B cell (primary cell): ENCODE data around the gene CNOT6. TPM values are rescaled to one million over a fixed set of nuclear protein-coding genes. Genes with fewer than 3 reads are reported as not detected.

Experiments
- ATAC-seq: fragments of 200-7000 bp; cut with Tn5 transposase; one replicate; pipeline ENCODE4 v1.10.0; 2021; ENCODE audit warnings: low read depth, mild to moderate bottlenecking, moderate number of reproducible peaks, moderate library complexity
- CTCF ChIA-PET: fragments of 350-600 bp; sonication (Branson Sonifier 250); formaldehyde crosslinking; loops from one replicate; lab custom pipeline; 2021; ENCODE audit warnings: antibody characterized with exemption, inconsistent platforms; lab: Charles Lee
- POLR2A ChIA-PET: fragments of 350-600 bp; sonication (Branson Sonifier 250); formaldehyde crosslinking; loops from one replicate; lab custom pipeline; 2021; ENCODE audit warnings: antibody characterized with exemption; lab: Charles Lee
- DNase-seq: peaks from one replicate; pipeline ENCODE4 v3.0.0; 2013
- H2AFZ ChIP-seq: 2 replicates; pipeline ENCODE4 v1.6.1; 2012; ENCODE audit warnings: mild to moderate bottlenecking, low read depth, low read length; ENCODE audit not compliant: insufficient read depth, poor library complexity, severe bottlenecking
- H3K27ac ChIP-seq, 2 donors: 1 replicate in 1 of 2; 2 replicates in 1 of 2; pipeline ENCODE4 v1.5.1; 2012 to 2013; ENCODE audit warnings: low read length in 2 of 2, mild to moderate bottlenecking in 2 of 2, moderate library complexity in 1 of 2
- H3K27me3 ChIP-seq, 4 experiments: fragments of 200-600 bp in 1 of 4; sonication (generic) in 1 of 4; replicated peaks in 1 of 4; 1 replicate in 2 of 4; 2 replicates in 2 of 4; pipeline versions ENCODE4 v1.6.1 to v1.7.0; 2013 to 2016; ENCODE audit warnings: low read length in 3 of 4, mild to moderate bottlenecking in 2 of 4, mixed read lengths in 1 of 4, moderate library complexity in 1 of 4; ENCODE audit not compliant: insufficient read depth in 4 of 4, control insufficient read depth in 3 of 4; ENCODE audit errors: control extremely low read depth in 1 of 4
- H3K36me3 ChIP-seq, 2 experiments: replicated peaks in 1 of 2; 1 replicate in 1 of 2; 2 replicates in 1 of 2; pipeline versions ENCODE4 v1.6.1 to v1.7.1; 2013; ENCODE audit warnings: low read length in 1 of 2; ENCODE audit not compliant: insufficient read depth in 2 of 2, control insufficient read depth in 1 of 2; ENCODE audit errors: control extremely low read depth in 1 of 2, extremely low read depth in 1 of 2
- H3K4me1 ChIP-seq, 2 donors: fragments of 200-600 bp in 1 of 2; sonication (generic) in 1 of 2; 1 replicate in 1 of 2; 2 replicates in 1 of 2; pipeline versions ENCODE4 v1.5.1 to v1.6.1; 2013 to 2017; ENCODE audit warnings: low read length in 2 of 2; ENCODE audit not compliant: control insufficient read depth in 2 of 2, insufficient read depth in 2 of 2
- H3K4me2 ChIP-seq: replicated peaks from 2 replicates; pipeline ENCODE3; 2012; ENCODE audit warnings: mild to moderate bottlenecking, low read depth, low read length; ENCODE audit not compliant: poor library complexity, severe bottlenecking
- H3K4me3 ChIP-seq, 5 experiments: fragments of 200-600 bp in 1 of 5; sonication (generic) in 1 of 5; 1 replicate in 3 of 5; 2 replicates in 2 of 5; pipeline versions ENCODE4 v1.5.1 to v1.7.0; 2011 to 2016; ENCODE audit warnings: low read length in 4 of 5, mild to moderate bottlenecking in 4 of 5, low read depth in 2 of 5, control low read depth in 1 of 5, moderate library complexity in 1 of 5; ENCODE audit not compliant: insufficient read depth in 1 of 5; ENCODE audit errors: control extremely low read depth in 1 of 5, extremely low read depth in 1 of 5
- H3K79me2 ChIP-seq: fragments of 200-600 bp; sonication (generic); one replicate; pipeline ENCODE4 v1.6.0; 2016; ENCODE audit warnings: low read length; ENCODE audit not compliant: control insufficient read depth, insufficient read depth
- H3K9ac ChIP-seq: fragments of 200-600 bp; sonication (generic); 2 replicates; pipeline ENCODE4 v1.6.1; 2017; ENCODE audit warnings: mild to moderate bottlenecking, low read length, moderate library complexity
- H3K9me3 ChIP-seq, 3 donors: one replicate each; pipeline versions ENCODE4 v1.6.1 to v1.7.1; 2013; ENCODE audit warnings: low read length in 2 of 3; ENCODE audit not compliant: control insufficient read depth in 2 of 3, insufficient read depth in 1 of 3; ENCODE audit errors: control extremely low read depth in 1 of 3
- H4K20me1 ChIP-seq: 2 replicates; pipeline ENCODE4 v1.6.0; 2012; ENCODE audit warnings: mild to moderate bottlenecking, low read length; ENCODE audit not compliant: insufficient read depth, control insufficient read depth, poor library complexity, severe bottlenecking
- H3K27ac Mint-ChIP-seq: one replicate; pipeline ENCODE4 v1.8.0; 2021; ENCODE audit warnings: mixed read lengths
- H3K27me3 Mint-ChIP-seq: one replicate; pipeline ENCODE4 v1.8.0; 2021; ENCODE audit warnings: mixed read lengths
- H3K4me1 Mint-ChIP-seq: one replicate; pipeline ENCODE4 v1.8.0; 2021; ENCODE audit warnings: mixed read lengths
- H3K4me3 Mint-ChIP-seq: one replicate; pipeline ENCODE4 v1.8.0; 2021; ENCODE audit warnings: mixed read lengths
- H3K9me3 Mint-ChIP-seq: one replicate; pipeline ENCODE4 v1.8.0; 2022; ENCODE audit warnings: mixed read lengths; ENCODE audit not compliant: insufficient read depth
- EZH2 ChIP-seq: IDR thresholded peaks from 2 replicates; pipeline ENCODE4 v1.6.1; 2012; ENCODE audit warnings: borderline replicate concordance, low read depth, mild to moderate bottlenecking, moderate library complexity, low read length; ENCODE audit not compliant: insufficient read depth, poor library complexity, severe bottlenecking
- WGBS: methylation state at CpG from one replicate; pipeline ENCODE4 v1.1.5; 2013; ENCODE audit warnings: missing lambda C conversion rate; ENCODE audit not compliant: insufficient coverage; 5-methylcytosine and 5-hydroxymethylcytosine counted together
- intact Hi-C: fragments of 100-400 bp; cut with micrococcal nuclease; formaldehyde crosslinking; loops from one replicate; pipeline ENCODE4 v1.10.0; 2022
- polyA plus RNA-seq: library from polyadenylated mRNA; depleted of rRNA; stranded (reverse); fragments of >200 nt; gene quantifications from 2 replicates; pipeline ENCODE4 v1.2.3, GENCODE V29; 2012
- total RNA-seq, 2 donors: library from RNA; stranded (reverse); fragments of 120-200 nt in 1 of 2; gene quantifications; 1 replicate in 1 of 2; 2 replicates in 1 of 2; pipeline versions ENCODE4 v1.2.3 to v1.2.4, GENCODE V29; 2013 to 2022
- TF ChIP-seq, protein P1 (sequence below): fragments of 200-600 bp; IDR thresholded peaks from one replicate; pipeline ENCODE4 v1.8.0; 2022; ENCODE audit warnings: antibody characterized with exemption, mild to moderate bottlenecking

Gene CNOT6
- total and polyA plus RNA-seq, 2 donors (not counting 1 experiment from before 2014, with no cell fraction given): 4.3 to 31.1 TPM

DNA sequence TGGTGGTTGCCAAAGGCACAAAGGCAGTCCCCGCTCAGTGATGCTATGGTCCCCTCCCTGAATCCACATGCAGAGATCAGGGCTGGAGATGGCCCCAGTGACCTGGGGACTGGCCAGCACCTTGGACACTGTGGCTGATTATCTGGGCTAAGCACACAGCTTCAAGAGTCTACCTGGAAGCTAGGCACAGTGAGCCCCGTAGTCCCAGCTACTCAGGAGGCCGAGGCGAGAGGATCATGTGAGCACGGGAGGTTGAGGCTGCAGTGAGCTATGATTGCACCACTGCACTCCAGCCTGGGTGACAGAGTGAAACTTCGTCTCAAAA, 105.4 kb downstream of the CNOT6 start:
- H3K9me3 Mint-ChIP-seq: no peaks in the 10 kb centered on the region
- WGBS: 92% methylated on average over 6 of the region's 6 CpGs
- H2AFZ ChIP-seq: no peak overlapping the region
- no peak overlapping the region for H3K27ac Mint-ChIP-seq
- H3K9ac ChIP-seq: no peak overlapping the region
- DNase-seq: no peak
- H3K27me3 ChIP-seq: no peaks in the 10 kb centered on the region
- H3K4me3 ChIP-seq: no peak overlapping the region
- H4K20me1 ChIP-seq: no peaks in the 10 kb centered on the region
- H3K9me3 ChIP-seq: peaks cover 0 to 3% (median 0%) of the 10 kb centered on the region in 3 donors
- ChIA-PET POLR2A (no interaction called here), CTCF (no interaction called here)
- H3K79me2 ChIP-seq: no peaks in the 10 kb centered on the region
- no peak overlapping the region for H3K4me3 Mint-ChIP-seq
- H3K27me3 Mint-ChIP-seq: no peaks in the 10 kb centered on the region
- no peak overlapping the region for H3K27ac ChIP-seq
- intact Hi-C loops: no loop called here
- TF ChIP-seq, protein P1, sequence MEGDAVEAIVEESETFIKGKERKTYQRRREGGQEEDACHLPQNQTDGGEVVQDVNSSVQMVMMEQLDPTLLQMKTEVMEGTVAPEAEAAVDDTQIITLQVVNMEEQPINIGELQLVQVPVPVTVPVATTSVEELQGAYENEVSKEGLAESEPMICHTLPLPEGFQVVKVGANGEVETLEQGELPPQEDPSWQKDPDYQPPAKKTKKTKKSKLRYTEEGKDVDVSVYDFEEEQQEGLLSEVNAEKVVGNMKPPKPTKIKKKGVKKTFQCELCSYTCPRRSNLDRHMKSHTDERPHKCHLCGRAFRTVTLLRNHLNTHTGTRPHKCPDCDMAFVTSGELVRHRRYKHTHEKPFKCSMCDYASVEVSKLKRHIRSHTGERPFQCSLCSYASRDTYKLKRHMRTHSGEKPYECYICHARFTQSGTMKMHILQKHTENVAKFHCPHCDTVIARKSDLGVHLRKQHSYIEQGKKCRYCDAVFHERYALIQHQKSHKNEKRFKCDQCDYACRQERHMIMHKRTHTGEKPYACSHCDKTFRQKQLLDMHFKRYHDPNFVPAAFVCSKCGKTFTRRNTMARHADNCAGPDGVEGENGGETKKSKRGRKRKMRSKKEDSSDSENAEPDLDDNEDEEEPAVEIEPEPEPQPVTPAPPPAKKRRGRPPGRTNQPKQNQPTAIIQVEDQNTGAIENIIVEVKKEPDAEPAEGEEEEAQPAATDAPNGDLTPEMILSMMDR: no peak
- TF ChIP-seq EZH2: no peak
- H3K4me2 ChIP-seq: no peak overlapping the region
- no peaks in the 10 kb centered on the region for H3K4me1 ChIP-seq
- H3K36me3 ChIP-seq: no peaks in the 10 kb centered on the region
- H3K4me1 Mint-ChIP-seq: no peaks in the 10 kb centered on the region
- ATAC-seq: no peak

DNA sequence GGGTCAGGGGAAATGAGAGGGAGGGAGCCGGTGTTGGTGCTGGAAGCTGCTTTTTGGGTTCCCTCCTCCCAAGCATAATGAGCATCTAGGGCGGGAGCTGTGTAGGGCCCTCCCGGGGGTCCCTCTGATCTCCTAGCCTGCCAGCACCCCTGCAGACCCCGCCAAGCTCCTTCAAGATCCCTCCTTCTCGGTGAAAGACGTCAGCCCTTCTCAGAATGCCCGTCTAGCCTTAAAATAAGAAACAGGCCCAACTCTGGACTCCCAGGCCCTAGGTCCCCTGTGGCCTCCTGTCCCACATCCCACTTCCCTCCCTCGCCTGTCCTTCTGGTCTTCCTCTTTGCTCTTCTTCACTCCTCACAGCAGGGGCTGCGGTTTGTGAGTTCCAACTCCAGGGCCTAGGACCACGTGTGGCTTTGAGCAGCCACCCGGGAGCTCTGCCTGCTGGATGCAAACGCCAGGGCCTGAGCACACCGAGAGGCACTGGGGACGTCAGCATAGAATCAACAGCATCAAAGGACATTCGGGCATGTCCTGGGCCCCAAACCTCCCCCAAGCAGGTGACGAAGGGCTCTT, 105.9 kb downstream of the CNOT6 start:
- H3K4me3 Mint-ChIP-seq: no peak overlapping the region
- intact Hi-C loops: no loop called here
- DNase-seq: no peak

More for the DNA sequence above, 105.9 kb downstream of the CNOT6 start:
- Histone ChIP-seq H3K9me3 (no peaks in the 10 kb centered on the region), H4K20me1 (no peaks in the 10 kb centered on the region), H3K9ac (no peak overlapping the region), H3K36me3 (no peaks in the 10 kb centered on the region), H3K4me3 (no peak overlapping the region), H3K27ac (no peak overlapping the region), H3K4me2 (no peak overlapping the region), H2AFZ (no peak overlapping the region), H3K4me1 (no peaks in the 10 kb centered on the region), H3K27me3 (no peaks in the 10 kb centered on the region), H3K79me2 (no peaks in the 10 kb centered on the region)
- no peak for TF ChIP-seq EZH2
- TF ChIP-seq, protein P1: no peak
- Mint-ChIP-seq H3K4me1 (no peaks in the 10 kb centered on the region), H3K27me3 (no peaks in the 10 kb centered on the region), H3K27ac (no peak overlapping the region), H3K9me3 (no peaks in the 10 kb centered on the region)
- ChIA-PET POLR2A (no interaction called here), CTCF (no interaction called here)
- WGBS: 91% methylated on average over 14 of the region's 16 CpGs
- ATAC-seq: no peak
